Loucy (cell line): Measurements from ENCODE around the gene GLRX5.

Experiments used
- CTCF ChIP-seq: fragments of 200-600 bp; sonication (generic); conservative IDR thresholded peaks from 2 replicates; pipeline ENCODE4 v1.5.1; 2014; ENCODE audit warnings: mild to moderate bottlenecking, antibody characterized with exemption, low read length
- EZH2phosphoT487 ChIP-seq: fragments of 200-600 bp; IDR thresholded peaks from 2 replicates; pipeline ENCODE4 v1.6.1; 2018; ENCODE audit warnings: antibody characterized with exemption, mild to moderate bottlenecking, moderate library complexity, borderline replicate concordance

- TF ChIP-seq CTCF, result no peak
- no peak for TF ChIP-seq EZH2phosphoT487
Measured at GRCh38 chr14:95494456-95494855, 40.4 kb upstream of the GLRX5 start.
